Stimulated activated CD8-positive, alpha-beta memory T cell treated with anti-CD3 and anti-CD28 coated beads, Interleukin-2, amount 100 ng/mL, for 1 hour (primary cell): ENCODE results near the gene MAGI2.

Source experiments
- DNase-seq, 2 donors: peaks; one replicate each; pipeline ENCODE4 v3.0.0-alpha.2; 2020; ENCODE audit warnings: low read depth in 2 of 2

Gene MAGI2

DNA sequence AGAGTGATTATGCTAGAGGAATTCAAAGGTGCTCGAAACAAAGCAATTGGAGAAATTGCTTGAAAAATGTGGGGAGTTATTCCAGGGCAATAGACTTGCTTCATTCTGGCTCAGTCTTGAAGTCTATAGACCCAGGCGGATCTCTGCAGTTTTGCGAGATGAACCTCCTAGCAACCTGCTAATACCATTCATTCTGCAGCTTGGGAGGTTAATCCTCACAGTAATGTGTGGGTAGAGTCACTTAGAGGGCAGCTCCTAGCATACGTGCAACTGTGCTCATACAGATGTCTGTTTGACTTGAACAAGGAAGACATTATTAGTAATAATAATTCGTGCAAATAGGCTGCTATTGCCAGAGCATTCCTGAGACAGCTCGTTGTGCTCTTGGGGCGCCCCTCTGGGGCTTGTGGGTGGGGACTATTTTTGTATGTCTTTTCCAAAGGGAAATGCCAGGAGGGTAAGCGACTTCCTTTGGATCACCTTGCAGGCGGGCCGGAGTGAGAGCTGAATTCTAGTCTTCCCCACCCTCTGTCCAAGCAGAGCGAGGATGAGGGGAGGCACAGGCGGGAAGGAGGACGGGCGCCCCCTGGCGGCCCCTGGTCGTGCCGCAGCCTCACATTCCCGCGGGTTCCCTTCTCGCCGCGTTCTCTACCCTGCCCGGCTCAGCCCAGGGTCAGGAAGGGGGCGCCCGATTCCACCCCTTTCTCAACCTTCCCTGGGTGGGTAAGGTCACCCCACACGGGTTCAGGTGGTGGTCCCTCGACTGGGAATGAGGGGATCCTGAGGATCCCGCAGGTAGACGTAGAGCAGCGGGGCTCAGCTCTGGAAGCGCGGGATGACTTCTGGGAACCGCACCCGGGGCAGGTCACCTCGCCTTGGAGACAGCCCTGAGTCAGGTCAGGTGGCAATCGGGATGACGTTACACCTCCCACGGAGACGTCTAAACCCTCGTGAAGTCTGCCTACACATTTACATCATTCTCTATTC, 1413.4 kb downstream of the MAGI2 start:
- no peak for DNase-seq

DNA sequence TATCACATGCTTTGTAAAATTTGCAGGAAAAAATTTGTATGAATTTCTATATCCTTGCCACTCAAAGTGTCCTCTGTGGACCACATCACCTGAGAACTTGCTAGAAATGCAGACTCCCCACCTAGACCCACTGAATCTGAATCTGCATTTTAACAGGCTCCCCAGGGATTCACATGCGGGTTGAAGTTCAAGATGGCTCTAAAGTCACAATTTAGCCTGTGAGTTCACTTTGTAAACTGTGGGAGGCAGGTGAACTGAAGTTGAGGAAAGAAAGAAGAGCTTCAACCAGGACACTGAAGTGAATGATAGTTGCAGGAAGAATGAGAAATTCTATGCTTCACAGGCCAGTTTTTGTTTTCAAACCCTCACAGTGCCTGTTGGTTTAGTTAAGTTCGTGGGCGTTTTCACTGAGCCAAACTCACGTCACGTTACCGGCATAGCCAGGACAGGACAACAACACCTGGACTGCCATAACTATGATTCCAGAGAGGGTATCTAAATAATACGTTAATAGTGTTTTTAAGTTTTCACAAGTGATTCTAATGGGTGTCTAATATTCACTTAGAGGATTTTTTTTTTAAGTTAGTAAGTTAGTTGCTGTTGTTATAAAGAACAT, 1414.9 kb downstream of the MAGI2 start:
- DNase-seq, result no peak

DNA sequence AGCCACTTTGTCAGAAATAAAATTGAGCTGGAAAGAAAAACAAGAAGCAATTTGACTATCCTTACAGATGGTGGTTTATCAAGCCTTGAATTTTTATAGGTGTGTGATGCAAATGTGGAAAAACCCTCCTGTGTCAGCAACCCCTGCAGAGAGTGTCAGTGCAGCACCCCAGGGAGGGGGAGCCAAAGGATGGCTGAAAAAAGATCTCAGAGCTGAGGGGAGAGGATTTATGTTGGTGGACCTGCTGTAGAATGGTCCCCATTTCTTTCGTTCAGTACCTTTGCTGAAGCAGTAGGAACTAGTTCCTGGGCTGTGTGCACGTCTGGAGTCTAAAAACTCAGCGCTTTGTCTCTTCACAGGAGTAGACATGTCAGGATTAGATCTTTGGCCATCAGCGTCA, 1415.9 kb downstream of the MAGI2 start:
- no peak for DNase-seq

DNA sequence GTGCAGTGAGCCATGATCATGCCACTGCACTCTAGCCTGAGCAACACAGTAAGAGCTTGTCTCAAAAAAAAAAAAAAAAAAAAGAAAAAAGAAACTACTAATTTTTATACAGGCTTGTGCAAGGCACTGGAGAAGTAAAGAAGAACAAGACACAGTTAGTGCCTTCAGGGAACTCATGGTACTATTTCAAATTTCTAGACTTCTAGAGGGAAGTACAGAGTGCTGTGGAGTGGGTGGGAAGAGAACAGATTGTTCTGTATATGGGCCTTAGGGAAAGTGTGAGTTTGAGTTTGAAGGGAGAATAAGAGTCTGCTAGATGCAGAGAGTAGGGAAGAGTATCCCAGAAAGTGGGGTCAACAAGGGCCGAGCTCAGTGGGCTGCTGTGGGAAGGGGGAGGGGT, 1420.1 kb downstream of the MAGI2 start:
- no peak for DNase-seq

DNA sequence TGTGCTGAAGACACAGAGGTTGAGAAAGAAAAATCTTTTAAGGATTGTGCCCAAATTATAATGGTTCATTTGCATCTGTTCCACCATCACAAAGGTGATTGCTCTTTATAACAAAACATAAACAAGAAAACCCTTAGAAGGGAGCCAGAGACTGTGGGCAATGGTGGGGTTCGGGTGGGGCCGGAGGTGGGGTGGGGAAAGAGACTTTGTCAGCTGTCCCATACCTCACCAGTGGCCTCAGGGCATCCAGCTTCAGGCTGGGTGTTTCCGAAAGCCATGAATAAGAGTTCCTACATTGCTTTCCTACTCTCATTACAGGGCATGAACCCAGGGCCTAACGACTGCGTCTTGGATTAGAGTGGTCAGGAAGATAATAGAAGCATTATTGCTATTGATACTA, 1427.0 kb downstream of the MAGI2 start:
- no peak for DNase-seq

DNA sequence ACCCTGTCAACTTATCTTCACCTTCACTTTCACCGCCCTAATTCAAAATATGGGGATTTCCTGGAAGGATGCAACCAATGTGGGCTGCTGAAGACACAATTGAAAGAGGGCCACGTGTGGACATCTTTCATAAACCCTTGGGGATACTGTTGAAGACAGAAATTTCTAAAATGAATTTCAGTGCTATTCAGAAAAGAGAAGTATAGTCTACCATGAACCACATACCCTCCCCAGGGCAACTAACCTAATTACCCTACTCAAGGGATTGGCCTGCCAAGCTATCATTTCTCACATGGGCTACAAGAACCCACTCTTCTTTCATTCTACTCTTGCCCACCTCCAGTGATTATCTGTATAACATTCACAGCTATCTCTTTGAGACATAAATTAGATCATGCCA, 1428.9 kb downstream of the MAGI2 start:
- DNase-seq, result no peak

DNA sequence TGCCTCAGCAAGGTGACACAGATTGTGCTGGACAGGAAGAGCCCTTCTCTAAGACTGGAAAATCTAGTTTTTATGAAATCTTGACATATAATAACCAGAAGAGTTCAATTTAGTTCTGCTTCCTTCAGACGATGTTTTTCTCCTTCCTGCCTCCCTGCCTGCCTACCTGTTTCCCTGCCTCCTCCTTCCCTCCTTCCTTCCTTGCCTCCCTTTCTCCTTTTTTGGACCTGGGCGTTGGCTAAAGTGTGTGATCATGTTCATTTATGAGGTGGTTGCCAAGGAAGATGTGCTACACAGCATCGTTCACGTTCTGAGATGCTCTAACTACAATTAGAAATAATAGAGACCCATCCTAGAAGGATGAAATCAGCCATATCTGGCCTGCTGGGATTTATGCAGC, 1430.3 kb downstream of the MAGI2 start:
- no peak for DNase-seq

DNA sequence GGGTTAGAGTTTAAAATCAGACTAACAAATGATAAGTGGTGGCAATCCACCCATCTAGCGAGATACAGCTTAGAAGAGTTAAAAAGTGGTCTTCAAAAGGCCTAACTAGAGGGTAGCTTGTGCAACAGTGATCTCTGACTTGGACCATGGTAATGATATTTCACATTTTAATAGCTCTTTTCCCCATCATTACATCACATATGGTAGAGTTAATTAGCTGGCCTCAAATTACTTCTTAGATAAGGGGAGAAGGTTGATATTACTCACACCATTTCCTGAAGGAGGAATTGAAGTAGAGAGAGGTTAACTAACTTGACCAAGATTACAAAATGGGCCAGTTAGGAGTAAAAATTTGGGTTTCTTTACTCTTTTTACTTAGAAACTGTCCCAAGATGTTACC, 1431.3 kb downstream of the MAGI2 start:
- DNase-seq, result no peak

DNA sequence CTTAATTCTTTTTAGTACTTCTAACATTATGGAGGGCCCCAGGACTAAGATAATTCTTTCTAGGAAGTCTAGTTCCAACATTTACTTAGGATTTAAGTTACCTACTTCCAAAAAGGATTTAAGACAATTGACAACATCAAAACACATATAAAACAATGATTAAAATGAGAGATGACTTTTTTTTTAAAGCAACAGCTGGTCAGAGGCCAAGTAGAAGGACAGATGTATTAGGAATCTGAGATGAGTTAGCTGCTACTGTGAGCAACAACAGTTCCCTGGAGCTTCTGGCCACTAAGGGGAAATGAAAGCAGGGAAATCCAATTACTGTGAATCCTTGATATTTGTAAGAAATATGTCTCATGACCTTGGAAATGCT, 1432.6 kb downstream of the MAGI2 start:
- DNase-seq, result no peak

DNA sequence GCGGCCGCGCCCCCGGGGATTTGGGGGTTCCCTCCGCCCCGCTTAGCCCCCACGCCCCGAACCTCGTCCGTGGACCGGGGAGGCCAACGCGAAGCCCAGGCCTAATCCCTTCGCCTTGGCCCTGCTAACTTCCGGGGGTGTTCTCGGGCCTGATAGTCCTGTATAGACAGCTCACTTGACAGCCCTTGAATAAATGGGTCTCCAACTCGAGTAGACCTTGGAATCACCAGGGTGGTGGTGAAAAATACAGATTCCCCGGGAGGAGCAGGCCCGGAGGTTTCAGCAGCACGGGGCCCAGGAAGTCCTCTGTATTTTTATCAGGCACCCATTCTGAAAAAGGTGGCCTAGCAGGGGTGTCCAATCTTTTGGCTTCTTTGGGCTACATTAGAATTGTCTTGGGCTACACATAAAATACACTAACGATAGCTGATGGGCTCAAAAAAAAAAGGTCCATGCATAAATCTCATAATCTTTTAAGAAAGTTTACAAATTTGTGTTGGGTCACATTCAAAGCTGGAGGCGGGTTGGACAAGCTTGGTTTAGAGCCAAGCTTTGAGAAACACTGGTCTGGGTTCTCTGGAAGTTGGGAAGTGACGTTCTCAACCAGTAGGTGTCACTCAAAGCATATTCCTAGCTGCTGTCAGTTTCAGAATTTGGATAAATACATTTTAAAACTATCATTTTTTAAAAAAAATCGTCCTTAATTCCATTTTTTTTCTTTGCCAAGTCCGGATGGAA, 1433.2 kb downstream of the MAGI2 start:
- no peak for DNase-seq

DNA sequence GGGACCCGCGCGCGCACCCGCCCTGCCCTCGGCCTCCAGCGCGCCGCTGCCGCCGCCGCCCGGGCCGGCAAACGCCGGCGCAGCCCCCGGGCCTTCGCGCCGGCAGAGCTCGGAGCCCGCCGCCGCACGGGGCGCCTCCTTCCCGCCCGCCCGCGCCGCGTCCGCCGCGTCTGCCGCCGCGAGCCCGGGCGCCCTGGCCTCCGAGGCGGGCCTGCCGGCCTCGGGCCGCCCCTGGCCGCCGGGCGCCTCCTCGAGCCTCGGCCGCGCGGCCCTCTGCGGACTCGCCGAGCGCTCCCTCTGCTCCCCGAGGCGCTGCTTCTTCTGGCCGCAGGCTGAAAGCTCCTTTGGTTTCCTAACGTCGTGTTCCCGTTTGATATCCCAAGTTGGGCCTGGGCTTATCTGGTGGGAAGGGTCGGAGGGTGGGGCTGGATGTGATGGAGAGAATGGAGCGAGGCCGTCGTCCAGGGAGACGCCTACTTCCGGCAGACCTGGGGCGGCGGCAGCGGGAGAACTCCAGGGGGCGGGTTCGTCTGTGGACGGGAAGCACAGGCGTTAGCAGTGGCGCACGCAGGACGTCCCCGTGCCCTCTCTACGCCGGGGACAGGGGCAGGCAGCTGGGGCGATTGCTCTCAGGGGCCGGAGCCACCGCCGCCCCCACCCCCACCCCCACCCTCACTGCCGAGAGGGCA, 1433.9 kb downstream of the MAGI2 start:
- DNase-seq, result peak; percentile 19 to 31

DNA sequence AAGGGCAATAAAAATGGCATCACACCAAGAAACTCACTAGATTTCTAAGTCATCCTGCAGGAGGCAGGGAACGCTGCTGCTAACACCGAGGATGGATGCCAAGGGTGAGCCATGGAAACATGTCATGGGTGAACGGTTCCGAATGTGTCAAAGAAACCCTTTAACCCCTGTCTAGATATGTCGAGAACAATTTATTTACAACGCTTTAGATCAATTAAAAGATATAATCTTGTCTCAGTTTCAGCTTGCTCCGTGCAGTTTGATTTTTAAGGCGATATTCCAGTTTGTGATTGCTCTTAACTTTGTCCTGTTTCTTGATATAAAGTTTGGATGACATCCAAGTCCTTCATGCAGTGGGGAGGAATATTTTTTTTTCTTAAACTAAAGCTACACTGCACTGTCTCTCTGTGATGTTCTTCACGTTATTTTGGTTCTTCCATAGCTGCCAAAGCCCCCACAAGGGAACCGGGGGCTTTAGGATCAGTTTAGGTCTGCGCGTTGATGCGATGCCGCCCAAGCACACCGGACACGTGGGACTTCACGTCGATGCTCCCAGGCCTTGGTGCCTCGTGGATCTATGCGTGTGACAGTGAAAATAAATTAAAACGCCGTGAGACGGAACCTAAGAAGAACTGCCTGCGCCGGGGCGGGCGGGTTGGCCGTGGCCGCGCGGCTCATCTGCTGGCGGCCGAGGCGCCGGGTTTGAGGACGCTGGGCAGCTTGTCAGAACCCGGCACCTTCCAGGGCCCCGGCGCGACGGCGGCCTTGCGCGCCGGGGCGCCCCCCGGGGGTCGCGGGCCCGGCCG, 1434.6 kb downstream of the MAGI2 start:
- DNase-seq, result no peak

DNA sequence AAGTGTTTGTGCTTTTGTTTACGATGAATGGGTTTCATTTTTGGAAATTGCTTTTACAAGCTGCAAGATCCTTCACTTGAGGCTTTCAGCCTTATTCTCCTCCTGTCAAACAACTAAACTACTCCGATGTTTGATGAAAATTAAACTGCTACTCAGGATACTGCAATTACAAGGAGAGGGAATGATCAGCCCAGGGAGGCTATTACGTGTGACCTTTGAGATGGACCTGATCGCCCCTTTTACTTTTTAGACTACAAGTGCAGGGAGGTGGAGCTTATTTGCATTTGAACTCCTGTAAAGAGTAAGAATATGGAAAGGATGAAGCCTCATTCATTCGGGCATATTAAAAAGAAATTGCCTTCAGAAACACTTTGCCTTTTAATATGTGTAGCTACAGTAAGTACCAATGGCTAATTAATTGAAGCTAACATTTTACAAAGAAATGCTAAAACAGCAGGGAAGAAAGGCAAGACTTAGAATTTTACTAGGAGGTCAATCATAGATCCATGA, 1435.8 kb downstream of the MAGI2 start:
- DNase-seq, result no peak

DNA sequence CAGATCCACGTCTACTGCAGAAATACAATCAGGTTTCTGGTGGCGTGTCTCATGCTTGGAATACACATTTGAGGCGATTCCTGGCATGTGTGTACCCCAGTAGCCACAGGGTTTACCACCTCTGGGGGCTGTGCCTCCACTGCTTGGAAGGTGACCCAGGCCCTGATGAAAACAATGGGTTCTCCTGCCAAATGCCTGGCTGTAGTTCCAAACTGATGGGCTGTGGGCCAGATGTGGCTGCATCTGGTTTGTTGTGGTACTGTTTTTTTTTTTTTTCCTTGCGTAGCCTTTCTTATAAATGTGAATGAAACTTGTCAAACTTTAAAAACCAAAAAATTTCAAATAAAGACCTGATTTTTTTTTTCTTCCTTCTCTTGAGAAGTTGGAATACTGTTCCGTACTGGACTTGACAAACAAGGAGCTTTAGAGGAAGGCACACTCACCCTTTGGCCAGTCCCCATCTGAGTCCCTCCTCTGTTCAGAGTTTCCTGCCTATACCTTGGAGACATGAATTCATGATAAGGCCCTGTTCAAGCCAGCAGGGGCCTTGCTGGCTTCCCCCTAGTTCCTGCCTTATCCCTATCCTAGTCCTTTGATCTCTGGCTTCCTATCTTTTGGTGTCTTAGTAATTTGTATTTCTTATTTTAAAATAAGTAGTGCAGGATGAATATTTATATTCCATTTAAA, 1437.8 kb downstream of the MAGI2 start:
- no peak for DNase-seq

DNA sequence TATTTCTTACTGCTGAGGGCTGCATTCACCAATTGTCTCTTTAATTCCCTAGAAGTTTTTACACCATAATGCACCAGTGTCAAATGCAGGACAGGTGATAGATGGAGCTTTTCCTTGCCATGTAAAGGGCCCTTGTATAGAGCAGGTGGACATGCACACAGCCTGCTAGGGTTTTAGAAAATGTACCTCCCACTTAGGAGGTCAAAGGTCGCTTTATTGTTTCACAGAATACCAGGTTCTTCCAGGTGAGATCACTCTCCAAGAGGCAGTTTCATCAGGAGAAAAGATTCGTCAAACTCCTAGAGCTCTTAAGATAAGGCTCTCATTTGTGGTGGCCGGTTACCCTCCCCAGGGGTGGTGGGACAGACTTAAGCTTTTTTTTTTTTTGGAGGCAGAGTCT, 1439.1 kb downstream of the MAGI2 start:
- no peak for DNase-seq

DNA sequence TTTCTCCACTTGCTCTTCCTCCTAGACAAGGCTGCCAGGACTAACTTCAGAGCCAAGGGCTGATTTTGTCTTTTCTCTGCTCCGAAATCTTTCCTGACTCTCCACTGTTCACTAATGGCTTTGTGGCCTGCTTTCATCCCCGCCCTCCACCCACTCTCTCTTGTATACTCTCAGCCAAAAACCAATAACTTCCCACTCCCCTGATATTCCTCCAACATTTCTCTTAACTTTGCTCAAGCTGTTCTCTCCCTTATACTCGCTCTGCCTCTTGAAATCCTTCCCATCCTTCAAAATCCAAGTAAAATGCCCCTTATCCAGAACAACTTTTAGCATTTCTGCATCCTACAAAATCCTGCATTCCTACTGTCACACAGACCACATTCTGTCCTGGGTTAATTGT, 1440.1 kb downstream of the MAGI2 start:
- DNase-seq, result no peak

DNA sequence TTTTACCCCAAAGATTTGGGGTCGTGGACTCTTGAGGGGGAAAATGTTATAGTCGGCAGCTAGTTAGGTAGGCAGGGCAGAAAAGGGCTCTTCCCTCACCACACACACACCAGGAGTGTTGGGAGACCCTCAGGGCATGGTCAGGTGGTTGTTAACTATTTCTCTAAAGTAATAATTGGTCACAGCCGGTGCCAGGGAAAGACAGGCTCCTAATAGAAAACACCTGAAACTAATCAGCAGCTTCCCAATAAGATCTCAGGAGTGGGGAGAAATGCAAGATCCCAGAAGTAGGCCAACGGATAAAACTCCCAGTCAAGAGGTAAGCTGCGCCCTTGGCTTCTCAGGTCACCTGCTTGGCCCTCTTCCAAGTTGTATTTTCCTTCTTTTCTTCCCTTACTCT, 1441.8 kb downstream of the MAGI2 start:
- DNase-seq, result no peak

DNA sequence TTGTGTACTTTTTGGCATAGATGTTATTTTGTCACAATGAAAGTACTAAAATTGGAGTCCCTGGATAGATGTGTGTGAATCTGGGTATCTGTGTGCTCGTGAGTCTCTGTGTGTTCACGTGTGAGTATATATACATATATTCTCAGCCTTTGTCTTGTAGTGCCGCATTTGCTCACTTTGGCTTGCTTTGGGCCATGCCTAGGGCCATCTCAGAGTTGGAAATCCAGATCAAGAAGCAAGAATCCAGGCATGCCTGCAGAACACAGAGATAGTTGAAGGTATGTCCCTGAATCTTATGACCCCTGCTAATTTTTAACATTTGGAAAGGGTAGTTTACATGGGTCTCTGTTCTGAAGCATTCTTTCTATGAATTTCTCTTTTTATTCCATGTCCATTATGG, 1446.2 kb downstream of the MAGI2 start:
- DNase-seq, result no peak

DNA sequence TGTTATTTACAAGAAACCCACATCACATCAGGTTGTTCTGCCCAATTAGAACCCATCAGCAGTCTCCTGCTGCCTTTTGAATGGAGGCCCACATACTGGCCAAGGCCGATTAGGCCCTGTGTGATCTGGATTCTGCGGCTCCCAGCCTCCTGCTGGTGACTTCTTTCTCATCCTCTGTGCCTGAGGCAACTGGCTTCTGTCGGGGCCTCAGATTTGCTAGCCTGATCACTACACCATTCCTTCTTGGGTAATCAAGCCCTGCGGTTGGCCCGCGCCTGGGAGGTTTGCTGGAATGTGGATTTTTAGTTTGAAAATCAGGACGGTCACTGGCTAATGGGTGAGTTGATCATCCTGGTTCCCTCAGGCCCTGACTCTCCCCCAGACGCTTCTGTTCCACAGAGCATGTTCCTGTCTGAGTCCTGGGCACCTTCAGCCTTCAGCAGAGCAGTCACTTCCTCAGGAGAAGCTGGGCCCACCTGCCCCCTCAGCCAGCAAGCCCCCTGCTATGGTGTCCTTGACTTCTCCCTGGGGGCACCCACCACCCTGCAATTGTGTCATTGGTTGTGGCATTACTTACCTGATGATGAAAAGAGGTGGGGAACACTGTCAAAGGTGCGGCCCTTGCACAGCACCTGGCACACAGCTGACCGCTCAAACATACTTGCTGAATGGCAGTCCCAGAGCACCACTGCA, 1447.3 kb downstream of the MAGI2 start:
- no peak for DNase-seq

DNA sequence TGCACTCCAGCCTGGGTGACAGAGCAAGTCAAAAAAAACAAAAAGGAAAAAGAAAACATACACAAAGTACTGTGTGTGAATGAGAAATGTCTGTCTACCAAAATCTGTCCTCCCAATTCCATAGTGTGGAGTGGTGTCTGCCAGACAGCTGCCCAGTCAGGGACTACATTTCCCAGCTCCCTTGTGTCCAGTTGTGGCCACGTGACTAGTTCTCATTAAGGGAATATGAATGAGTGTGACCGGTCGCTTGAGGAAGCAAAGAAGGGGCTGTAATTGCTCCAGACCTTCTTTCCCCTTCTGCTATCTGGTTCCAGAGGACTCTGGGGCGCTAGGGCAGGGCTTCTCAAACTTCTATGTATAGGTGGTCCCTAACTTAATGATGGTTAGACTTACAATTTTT, 1450.8 kb downstream of the MAGI2 start:
- DNase-seq, result no peak
